HG03159 (cell line): Measurements from ENCODE around the gene ANXA5.
"Not testable (repeated sequence)": the region's sequence is repeated elsewhere in the genome, so short reads cannot be mapped to it uniquely, and the experiment has no call there.

ENCODE experiments used
- ATAC-seq: cut with Tn5 transposase; IDR thresholded peaks from one replicate; pipeline ENCODE4 v1.9.1; 2021; ENCODE audit warnings: mild to moderate bottlenecking, moderate library complexity; ENCODE audit not compliant: unreplicated experiment

Gene ANXA5

DNA sequence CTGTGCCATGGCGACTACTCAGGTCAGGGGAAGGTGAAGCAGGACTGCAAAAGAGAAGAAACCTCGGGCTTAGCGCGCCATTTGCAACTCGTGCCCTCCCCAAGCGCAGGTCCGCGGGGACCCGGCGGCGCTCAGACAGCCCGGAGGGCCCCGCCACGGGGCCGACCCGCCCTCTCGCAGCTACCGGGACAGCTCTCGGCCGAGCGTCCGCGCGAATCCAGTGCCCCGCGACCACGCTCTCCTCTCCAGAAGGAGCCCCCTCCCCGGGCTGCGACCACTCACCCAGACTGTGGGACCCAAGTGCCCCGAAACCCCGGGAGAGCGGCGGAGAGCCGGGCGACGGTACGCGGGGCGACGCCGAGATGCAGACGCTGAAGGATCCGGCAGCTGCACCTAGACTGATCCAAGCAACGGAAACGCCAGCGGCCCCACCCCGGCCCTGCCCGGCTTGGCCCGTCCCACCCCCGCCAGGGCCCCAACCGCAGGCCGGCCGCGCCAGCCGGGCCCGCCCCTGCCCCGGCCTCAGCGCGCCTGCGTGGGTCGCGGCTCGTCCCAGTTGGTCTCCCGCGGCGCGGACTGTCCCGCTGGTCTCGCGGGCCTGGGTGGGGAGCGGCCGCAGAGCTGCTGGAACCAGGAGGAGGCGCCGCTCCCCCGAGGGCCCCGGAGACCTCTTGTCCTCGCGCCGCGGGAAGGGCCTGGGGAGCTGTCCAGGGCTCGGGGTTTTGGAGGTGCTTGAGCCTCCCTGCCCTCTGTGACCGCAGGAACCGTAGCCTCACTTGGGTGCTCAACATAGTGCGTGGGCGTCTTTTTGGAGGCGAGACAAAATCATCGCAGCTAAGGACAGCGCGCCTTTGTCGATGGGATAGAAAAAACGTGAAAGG is at the start of gene ANXA5:
Gene ANXA5 (minus strand): TSS at position 400 of the 881 bp plus-strand sequence. CDS start 391 bp downstream, at position 9.
- ATAC-seq = peak; percentile 89

DNA sequence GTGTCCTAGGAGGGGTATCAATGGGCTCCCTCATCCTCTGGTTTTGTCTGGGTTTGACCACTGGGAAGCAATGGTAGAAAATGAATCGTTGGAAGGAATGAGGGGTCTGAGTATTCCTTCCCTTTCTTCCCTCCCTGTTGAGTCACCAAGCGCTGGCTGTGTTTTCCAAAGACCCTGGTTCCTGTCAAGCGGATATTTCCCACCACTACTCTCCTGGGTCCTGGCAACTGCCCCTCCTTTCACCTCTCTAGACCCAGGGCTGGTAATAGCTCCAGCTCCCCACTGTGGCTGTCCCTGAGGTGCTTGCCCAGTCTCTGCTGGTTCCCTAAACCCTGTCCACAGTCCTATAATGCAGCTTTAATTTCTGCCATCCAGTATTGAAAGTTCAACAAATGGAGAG is 46.0 kb upstream of the ANXA5 start:
- ATAC-seq = no peak

- no peak for ATAC-seq
Measured at GRCh38 chr4:121741751-121742150, 45.0 kb upstream of the ANXA5 start.

GRCh38 chr4:121740796-121741409 is 44.1 kb upstream of the ANXA5 start:
- no peak for ATAC-seq

DNA sequence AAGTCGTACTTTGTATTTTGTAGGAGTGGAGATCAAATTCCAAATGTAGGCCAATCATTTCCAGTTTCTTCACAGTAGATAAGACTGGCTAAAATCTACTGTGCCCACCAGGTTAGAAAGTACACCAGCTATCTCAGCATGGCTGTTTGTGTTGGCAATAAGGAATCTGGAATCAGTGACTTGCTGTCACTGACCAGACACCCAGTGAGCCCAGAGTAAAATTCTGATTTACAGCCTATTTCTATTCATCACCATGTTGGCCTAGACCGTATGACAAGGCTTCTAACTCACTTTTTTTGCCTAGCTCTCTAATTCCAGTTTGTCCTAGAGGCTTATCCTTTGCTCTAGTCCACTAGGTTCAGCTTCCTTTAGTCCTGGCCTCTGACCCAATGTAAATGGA is 42.8 kb upstream of the ANXA5 start:
- ATAC-seq = no peak

DNA sequence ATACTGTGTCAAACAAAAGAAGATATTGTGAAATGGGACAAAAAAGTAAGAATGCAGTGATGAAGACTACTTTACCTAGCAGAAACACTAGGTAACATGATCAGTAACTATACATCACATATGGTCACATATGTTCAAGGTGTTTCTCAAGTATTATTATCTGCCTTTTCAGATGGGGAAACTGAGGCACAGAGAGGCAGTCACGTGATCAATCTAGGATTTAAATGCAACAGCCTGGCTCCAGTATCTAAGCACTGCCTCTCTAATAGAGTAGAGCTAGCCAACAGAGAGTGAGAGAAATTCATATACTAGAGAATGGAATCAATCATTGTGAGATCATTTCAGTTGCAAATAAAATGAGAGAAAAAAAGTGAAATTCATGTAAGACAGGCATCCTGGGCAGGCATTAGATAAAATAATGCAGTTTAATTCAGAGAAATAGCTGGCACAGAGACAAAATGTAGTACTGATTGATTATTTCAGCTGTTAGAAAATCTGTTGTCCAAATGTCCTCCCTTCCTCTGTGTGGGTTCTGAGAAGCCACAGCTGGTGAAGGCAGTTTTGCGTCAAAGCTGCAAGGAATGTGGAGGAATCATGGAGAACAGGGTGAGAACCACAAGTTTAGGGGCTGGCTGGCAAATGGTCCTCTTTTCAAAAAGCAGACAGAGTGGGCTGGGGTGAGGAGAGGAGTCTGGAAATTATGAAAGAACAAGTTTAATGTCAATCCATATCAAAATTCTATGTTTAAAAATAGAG is 42.2 kb upstream of the ANXA5 start:
- ATAC-seq = no peak

- no peak for ATAC-seq
Measured at GRCh38 chr4:121737846-121738554, 41.2 kb upstream of the ANXA5 start.

DNA sequence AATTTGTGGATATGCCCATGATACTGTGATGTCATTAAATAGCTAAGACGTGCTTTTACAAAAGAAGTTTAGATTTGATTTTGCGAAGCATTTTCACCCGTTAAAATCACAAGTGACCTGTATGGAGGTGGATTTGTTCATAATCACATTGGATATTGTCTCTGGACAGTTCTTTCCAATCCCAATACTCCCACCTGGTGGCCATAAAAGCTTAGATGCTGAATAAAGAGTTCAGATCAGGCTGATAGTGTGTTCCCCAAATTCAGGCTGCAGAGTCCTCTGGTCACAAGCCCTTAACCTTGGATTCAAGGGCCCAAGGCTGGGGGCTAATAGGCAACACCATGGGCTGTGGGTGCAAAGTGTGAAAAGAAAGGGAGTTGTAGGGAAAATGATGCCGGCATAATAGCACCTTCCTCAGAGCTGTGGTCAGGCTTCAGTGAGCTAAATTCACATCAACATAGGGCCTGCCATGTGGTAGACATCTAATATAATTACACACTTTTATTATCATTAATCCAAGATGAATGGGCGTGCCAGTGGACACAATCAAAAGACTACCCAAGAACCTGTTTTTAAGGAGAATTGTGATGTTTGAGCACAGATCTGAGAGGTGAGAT is 40.1 kb upstream of the ANXA5 start:
- peak; percentile 55 for ATAC-seq

GRCh38 chr4:121734571-121734970 is 37.8 kb upstream of the ANXA5 start:
- no peak for ATAC-seq

GRCh38 chr4:121733942-121734341 is 37.2 kb upstream of the ANXA5 start:
- no peak for ATAC-seq

DNA sequence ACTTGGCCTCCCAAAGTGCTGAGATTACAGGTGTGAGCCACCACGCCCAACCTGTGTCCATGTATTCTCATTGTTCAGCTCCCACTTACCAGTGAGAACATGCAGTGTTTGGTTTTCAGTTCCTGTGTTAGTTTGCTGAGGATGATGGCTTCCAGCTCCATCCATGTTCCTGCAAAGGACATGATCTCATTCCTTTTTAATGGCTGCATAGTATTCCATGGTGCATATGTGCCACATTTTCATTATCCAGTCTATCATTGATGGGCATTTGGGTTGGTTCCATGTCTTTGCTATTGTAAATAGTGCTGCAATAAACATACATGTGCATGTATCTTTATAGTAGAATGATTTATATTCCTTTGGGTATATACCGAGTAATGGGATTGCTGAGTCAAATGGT is 33.0 kb upstream of the ANXA5 start:
- ATAC-seq = not testable (repeated sequence)

- ATAC-seq = no peak
Measured at GRCh38 chr4:121728798-121729226, 32.0 kb upstream of the ANXA5 start.

GRCh38 chr4:121728066-121728465 is 31.3 kb upstream of the ANXA5 start:
- no peak for ATAC-seq

GRCh38 chr4:121726642-121727268 is 30.0 kb upstream of the ANXA5 start:
- ATAC-seq = peak; percentile 97

DNA sequence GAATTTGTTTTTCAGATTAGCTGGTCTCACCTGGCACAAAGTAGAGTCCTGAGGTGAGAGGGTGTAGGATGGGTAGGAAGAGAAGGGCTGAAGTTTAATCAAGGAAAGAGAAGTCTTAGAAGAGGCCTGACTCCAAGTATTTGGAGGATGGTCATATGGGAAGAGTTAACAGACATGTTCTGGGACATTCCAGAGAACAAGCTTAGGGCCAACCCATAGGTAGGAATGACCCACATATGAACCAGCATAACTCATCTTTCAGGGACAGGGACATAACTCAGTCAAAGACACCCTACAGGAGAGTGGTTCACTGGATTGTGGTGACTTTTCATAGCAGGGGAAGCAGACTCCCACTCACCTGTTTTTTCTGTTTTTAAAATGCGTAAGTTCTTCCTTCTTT is 27.9 kb upstream of the ANXA5 start:
- no peak for ATAC-seq

DNA sequence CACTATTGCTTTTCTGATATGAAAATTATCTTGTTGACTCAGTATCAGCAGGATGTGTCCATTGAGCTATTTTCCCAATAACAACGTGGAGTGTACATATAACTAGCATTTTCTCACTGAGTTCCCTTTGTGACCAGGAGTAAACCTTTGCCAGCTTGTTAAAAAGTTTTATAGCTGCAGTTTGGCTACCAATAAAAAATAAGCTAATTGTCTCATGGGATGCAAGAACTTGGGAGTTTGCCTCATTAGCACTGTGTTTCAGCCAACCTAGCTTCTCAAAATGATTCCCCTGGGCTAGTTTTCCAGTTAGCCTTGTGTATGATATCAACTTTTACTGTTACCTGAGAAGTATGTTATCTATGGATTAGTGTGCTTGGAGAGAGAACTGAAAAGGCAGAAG is 24.9 kb upstream of the ANXA5 start:
- no peak for ATAC-seq

DNA sequence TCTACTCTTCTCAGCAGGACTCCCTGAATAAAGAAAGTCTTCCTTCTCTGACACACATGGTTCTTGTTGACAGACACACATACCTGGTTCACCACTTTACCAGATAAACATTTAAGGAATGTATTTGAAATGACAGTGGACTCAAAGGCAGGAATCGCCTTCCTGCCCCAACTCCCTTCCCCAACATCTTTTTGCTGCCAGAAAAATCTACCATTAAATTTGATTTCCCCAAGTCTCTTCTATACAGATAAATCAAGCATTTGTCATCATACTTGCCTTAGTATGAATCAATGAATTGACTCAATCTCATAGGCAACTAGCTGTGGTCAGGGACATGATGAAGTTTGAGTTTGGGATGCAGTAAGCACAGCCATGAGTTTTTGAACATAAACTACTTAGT is 23.3 kb upstream of the ANXA5 start:
- no peak for ATAC-seq

DNA sequence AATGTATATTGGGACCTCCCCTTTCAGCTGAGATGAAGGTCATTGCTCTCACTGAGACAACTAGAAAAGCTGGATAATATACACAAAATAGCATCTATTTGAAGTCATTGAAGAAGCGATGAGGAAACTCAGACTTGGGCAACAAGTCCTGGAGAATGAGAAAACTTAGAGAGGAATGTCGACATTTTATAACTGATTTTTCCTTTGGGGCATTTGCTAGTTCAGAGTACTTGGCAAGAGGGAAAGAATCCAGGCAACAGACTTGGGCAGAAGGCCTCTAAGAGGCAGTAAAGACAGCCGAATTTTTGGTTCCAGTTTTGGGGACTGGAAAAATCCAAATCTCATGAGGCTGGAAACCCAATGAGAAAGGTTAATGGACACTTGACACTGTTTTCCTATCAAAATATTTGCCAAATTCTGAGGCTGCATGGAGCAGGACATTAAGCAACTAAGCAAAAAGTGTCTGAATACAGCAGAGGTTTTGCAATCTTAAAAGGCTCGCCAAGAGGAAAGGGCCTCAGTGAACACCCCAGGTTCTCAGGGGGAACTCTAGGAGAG is 21.0 kb upstream of the ANXA5 start:
- ATAC-seq = no peak

GRCh38 chr4:121714548-121714947 is 17.8 kb upstream of the ANXA5 start:
- no peak for ATAC-seq

- no peak for ATAC-seq
Measured at GRCh38 chr4:121712783-121713182, 16.0 kb upstream of the ANXA5 start.
